Measurements from ENCODE around the gene PSMB11.
A peak's percentile ranks its signal among the peaks of the same experiment; 100 is the strongest.
"Not testable (repeated sequence)": the region's sequence is repeated elsewhere in the genome, so short reads cannot be mapped to it uniquely, and the experiment has no call there.

The PSMB11 gene, protein sequence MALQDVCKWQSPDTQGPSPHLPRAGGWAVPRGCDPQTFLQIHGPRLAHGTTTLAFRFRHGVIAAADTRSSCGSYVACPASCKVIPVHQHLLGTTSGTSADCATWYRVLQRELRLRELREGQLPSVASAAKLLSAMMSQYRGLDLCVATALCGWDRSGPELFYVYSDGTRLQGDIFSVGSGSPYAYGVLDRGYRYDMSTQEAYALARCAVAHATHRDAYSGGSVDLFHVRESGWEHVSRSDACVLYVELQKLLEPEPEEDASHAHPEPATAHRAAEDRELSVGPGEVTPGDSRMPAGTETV

DNA sequence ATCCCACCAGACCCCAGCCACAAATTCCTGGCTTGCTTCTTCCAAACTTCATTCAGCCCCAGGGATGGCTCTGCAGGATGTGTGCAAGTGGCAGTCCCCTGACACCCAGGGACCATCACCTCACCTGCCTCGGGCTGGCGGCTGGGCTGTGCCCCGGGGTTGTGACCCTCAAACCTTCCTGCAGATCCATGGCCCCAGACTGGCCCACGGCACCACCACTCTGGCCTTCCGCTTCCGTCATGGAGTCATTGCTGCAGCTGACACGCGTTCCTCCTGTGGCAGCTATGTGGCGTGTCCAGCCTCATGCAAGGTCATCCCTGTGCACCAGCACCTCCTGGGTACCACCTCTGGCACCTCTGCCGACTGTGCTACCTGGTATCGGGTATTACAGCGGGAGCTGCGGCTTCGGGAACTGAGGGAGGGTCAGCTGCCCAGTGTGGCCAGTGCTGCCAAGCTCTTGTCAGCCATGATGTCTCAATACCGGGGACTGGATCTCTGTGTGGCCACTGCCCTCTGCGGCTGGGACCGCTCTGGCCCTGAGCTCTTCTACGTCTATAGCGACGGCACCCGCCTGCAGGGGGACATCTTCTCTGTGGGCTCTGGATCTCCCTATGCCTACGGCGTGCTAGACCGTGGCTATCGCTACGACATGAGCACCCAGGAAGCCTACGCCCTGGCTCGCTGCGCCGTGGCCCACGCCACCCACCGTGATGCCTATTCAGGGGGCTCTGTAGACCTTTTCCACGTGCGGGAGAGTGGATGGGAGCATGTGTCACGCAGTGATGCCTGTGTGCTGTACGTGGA lies at the start of gene PSMB11:
Gene PSMB11, plus strand, starts transcription at position 51 of the 804 bp plus-strand sequence. Its CDS starts 14 bp downstream, at position 65.
- no peak for DNase-seq (ENCODE audit: low read depth in 2 of 2)

DNA sequence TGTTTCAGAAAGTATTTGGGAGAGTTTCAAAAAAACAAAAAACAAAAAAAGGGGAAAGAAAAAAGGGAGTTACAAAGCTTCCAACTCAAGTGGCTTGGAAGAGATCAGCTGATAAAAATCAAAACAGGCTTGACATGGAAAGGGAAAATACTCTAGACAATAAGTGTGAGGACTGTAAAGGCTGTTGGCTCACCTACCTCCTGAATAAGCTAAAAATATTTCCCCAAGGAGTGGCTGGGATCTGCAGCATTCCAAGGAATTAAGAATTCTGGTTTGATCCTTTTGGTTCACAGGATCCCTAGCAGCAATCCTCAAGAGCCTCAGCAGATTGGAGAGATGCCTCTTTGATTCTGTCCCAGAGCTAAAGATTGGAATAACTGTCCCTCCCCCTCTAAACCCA lies 48.5 kb upstream of the PSMB11 start:
- no peak for DNase-seq (ENCODE audit: low read depth in 2 of 2)

DNA sequence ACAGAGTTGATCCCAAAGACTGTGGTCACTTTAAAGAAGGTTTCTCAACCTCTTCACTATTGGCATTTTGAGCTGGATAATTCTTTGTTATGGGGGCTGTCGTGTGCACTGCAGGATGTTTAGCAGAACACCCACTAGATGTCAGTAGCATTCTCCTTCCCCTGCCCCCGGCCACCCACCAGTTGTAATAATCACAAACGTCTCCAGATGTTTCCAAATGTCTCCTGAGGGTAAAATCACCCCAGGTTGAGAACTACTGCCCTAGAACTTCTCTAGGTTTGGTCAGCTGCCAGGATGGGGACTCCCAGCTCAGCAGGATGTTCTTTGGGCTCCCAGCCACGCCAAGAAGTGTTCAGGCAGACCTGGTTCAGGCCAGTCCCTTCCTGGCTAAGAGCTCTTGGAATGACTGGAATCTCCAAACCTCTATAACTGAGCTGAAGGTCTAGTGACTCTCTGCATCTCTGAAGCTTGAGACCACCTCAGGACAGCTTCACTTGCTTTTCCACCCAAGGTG lies 47.2 kb upstream of the PSMB11 start:
- peak; percentile 31 to 34 for DNase-seq (ENCODE audit: low read depth in 2 of 2)

DNA sequence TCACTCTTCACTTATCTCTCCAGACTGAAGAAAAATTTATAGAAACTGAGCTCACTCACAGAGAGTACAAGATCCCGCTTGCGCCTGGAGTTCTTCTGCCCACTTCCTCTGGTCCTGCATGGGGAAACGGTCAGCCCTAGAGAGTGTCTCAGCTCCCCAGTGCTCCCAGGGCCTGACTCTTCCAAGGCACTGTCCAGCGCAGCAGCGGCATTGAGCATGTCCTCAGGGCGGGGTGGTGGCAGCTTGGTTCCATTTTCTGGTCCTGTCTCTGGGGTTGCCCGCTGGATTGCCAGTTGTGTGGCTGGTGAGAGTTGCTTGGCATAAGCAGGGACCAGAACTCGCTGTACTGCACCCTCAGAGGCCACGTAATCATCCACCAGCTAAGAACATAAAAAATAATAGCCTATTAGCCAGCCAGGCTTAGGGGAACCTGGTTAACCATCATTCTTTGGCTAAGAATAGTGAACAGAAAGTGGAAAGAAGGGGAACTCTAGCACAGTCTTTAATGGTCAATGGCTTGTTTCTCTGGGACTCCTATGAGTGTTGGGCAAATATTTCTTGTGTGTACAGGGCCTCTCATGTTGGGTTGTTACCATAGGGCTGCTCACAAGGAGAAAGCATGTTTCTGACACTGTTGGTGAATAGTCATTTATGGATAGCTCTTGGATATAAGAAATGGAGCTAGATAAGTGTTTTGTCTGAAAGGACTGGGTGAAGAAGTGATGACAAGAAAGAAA lies 46.0 kb upstream of the PSMB11 start:
- DNase-seq (ENCODE audit: low read depth in 2 of 2) = no peak

DNA sequence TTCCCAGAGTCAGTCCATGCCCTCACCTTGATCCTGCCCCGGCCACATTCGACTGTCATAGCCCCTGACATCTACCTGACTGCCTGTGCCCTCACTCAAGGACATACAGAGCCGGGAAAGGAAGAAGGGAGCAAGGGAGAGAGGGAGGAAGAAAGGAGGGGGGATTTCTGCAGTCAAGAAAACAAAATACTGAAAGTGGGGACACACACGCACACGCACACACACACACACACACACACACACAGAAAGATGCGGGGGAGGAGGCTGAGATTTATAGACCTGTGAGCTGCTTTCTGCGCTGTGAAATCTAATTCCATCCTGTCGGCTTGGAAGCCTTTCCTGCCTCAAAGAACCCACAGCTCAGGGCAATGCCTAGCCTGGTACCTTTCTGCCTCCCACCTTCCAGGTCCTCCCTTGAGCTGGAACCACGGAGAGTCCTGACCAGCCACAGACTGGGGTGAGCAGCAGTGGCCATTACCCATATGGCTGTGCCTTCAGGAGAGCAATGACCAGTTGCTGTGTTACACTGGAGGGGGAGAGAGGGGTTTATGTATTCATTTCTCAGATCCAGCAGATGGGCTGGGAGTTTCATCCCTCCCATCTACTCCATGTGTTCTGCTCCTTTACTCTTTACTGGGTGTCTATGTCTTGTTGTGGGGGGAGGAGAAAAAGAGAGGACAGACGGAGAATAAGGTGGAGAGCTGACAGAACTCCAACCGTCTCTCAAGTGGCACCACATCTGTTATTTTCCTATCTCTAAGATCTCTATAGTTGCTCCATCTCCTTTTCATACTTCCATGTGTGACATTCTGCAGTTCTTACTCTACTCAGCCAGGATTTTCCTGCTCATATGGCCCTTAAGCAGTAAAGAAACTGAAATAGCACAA lies 45.0 kb upstream of the PSMB11 start:
- no peak for DNase-seq (ENCODE audit: low read depth in 2 of 2)

DNA sequence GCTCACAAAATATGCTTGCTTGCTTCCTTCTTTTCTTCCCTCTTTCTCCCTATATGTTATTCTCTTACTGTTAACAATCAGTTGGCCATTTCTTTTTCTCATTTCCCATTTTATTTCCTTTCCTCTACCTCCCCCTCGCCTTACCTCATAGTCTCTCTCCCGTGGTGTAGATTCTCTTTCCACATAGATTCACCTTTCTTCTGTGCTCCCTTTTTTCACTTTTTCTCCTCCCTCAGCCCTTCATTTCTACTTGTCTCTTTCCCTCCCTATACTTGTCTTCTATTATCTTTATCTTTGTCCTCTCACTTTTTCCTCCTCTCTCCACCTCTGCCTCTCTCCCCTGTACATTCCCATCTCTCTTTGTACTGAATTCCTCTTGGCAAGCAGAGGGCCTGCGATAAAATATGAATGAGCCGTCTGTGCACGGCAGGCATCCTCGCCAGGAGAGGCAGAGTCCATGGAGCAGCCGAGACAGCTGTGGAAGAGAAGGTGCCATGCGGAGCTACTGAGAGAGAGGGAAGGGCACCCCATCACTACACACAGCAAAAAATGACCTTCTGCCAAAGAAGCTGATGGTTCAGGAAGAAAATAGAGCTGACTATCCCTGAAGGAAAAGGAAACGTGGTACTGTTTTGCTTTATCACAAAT lies 44.2 kb upstream of the PSMB11 start:
- DNase-seq (ENCODE audit: low read depth in 2 of 2) = no peak

DNA sequence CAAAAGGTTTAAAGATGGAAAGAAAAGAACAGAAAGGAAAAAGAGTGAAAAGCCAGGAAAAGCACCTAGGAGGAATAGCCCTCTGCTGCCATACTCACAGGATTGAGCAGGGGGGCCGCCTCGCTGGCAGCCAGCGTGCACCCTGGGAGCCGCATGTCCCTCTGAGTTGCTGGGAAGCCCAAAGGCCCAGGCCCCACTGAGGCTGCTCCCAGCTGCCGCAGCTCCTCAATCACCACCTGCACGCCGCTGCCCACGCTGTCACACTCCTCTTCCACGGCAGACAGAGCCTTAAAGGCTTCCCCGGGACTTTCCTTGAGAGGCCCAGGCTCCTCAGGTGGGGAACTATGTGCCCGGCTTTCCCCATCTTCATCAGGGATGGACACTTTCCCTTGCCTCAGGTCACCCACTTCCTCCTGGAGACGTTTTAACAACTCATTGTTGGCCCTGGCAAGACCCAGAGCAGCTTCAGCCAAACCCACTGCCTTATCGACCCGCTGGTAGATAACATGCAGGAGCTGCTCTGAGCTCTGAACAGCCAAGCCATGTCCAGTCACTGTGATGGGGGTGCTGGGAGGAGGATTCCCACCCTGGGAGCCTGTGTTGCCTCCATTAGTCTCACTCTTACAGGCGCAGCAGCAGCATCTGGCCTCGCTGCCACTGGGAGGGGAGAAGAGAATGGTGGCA lies 43.5 kb upstream of the PSMB11 start:
- DNase-seq (ENCODE audit: low read depth in 2 of 2) = no peak

DNA sequence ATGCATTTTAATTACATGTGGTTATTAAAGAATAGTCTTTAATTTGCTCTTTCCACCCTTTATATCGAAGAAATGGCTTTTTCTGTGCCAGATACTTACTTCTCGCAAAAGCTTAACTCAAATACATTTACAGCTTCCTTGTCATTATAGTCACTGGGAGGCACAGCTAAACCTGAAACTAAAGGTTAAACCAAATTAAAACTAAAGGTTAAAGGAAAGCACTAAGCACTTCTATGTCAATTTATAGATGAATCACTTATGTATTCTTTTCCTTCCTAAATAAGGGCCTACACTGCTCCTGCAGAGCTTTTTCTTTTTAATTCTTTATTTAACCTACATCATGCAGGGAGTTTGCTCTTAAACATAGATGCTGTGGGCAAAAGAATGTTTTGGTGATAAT lies 41.2 kb upstream of the PSMB11 start:
- DNase-seq (ENCODE audit: low read depth in 2 of 2) = no peak

DNA sequence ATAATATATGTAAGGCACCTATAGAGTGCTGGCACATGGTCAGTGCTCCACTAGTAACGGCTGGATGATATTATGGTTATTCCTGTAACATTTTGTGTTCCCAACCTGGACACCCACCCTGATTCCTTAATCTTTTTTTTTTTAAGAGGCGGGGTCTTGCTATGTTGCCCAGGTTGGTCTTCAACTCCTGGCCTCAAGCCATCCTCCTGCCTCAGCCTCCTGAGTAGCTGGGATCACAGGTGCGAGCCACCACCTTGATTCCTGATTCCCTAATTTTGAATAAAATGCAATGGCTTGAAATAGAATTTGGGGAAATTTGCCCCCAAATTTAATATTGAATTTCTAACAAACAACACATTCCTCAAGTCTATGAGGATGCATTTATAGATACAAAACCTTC lies 39.4 kb upstream of the PSMB11 start:
- no peak for DNase-seq (ENCODE audit: low read depth in 2 of 2)

DNA sequence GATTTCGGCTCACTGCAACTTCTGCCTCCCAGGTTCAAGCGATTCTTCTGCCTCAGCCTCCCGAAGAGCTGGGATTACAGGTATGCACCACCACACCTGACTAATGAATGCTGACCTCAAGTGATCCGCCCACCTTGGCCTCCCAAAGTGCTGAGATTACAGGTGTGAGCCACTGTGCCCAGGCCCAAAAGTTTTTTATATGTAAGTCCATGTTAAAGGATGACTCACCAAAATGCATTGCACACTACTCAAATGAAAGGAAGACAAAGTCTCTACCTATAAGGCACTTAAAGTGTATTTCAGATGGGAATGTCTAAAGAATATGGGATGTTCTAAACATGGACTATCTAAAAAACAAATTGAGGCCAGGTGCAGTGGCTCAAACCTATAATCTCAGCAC lies 37.7 kb upstream of the PSMB11 start:
- not testable (repeated sequence) for DNase-seq (ENCODE audit: low read depth in 2 of 2)

DNA sequence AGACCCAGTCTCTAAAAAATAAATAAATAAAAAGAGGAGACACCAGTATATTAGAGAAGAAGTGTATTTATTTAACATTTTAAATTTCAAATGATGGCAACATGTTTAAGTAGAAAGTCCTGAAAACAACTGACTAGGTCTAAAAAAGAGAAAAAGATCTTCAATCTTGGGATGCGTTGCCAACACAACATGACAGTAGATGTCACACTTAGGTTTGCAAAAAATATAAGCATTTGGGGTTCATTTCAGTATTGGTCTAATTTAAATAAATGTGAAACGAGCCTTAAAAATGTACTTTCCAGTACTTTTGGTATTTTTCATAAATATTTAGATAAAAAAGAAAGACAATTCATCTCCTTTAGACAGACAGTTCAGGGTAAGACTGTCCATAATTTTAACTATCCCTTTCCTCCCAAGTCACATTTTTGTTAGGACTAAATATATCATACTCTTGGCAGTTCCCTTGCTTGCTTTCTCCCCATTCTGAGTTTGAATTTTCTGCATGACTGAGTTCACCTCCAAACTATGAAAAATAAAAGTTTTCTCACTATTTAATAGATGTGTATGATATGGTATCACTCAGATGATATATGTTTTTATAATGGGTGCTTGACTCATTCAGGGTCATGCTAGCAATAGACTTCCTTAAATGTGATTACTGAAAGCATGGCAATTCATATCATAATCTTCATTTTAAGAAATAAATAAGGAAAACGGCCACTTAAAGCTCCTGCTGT lies 36.4 kb upstream of the PSMB11 start:
- no peak for DNase-seq (ENCODE audit: low read depth in 2 of 2)

DNA sequence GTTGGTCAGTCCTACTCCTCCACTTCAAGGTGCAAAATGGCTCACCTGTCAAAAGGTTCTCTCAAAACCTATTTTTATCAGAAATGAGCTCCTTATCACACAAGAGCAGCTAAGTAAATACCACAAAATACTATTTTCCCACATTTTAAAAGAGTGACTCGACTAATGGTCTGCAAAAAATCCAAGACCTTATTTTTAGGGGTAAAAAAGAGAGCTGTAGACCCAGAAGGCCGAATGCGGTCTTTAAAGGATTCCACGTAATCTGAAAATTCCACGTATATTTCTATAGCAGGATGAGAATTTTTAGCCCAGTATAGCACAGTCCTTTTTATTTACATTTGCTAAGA lies 35.9 kb upstream of the PSMB11 start:
- no peak for DNase-seq (ENCODE audit: low read depth in 2 of 2)

DNA sequence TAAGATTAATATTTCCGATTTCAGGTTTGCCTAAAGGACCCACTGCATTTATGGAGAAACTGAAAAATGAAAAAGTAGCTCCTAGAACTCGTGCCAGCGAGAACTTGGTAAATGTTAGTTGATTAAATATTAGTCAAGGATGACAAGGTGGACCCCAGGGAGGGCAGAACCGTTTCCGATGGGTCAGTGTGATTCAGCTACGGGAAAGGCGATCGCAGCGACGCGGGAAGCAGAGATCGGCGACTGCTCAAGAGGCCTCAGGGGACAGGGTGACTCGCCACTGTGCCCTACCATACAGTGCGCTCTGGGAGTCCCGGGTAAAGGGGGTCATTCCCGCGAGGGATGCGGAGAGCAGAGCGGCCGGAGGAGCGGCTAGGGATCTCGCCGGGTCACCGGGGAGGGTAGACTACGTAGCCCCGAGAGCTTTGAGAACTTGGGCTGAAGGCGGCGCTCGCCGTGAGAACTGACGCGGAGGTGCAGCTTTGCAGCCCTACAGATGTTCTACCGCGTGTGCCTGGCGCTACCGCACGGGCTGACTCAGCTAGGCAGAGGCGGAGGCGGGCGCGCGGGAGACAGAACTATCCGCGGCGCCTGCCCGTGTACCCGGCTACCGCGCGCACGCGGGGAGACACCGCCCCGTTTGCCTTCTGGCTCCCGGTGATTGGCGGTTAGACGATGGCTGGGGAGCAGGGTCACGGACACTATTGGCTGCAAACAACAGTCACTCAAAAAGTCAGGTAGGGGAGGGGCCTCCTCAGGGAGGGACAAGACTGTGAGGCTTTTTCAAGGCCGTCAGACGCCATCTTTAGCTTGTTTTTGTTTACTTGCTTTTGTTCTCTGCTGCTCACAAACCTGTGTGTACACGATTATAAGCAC lies 35.2 kb upstream of the PSMB11 start:
- peak; percentile 94 to 95 for DNase-seq (ENCODE audit: low read depth in 2 of 2)

DNA sequence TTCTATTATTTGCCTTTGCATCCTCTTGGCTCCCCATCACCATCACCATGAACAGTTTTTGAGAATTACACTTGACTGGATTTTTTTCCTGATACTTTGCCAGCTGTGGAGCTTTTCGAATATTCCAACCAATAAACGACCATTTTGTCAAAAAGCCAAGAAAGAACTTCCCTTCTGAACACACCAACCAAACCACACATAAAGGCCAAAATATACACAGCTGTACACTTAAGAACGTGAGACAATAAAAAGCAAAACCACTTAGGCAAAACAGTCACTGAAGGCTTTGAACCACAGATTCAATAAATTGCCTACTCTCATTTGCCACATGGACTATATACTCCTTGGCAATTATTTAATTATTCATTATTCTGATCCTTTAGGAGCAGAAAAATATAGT lies 33.2 kb upstream of the PSMB11 start:
- no peak for DNase-seq (ENCODE audit: low read depth in 2 of 2)

DNA sequence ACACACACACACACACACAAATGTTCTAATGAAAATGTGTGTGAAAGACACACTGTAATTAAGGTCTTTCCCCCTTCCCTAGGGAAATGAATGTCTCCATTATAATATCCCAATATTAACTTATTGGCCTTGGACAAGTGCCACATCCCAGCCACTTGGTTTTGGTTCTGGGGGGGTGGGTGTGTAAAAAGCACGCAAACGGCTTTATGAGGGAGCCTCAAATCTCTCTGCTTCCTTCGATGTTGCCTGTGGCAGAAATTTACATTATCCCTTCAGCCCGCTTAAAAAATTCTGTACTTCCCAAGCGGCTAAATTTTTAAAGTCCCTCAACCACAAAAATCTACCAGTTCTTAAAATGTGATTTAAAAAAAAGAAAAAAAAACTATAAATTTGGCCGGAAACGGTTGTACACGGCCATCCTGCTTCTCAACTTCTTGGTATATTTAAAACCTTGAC lies 32.5 kb upstream of the PSMB11 start:
- DNase-seq (ENCODE audit: low read depth in 2 of 2) = no peak

DNA sequence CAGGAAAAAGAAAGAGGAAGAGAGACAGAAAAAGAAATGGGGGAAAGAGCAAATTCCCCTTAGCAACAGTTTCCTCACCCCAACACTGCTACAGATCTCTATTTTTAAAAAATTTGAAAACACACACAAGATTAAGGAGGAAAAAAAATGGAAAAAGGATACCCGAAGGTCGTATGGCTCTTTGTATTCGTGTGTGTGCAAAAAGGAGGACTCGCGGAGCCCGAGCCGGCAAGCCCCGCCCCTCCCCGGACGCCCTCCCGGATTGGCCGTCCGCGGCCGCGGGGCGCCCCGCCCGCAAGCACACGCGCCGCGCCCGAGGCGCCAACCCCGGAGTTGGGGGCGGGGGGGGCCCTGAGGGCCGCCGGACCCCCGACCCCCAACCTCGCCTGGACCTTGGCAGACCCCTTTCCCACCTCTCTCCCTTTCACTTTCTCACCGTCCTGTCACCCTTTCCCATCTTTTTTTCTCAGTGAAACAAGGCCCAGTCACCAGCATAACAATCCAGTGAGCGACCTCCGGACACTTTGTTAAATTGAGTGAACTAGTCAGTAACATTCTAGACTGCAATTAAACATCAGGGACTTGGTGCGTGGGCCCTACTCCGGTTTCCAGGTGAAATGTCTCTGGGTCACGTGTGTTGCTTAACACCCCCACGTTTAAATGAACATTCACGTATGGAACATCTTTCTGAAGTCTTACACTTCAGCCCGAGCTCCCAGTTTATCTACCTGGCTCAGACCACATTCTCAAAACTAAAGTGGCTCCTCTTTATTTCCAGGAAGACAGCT lies 31.9 kb upstream of the PSMB11 start, which contains the start of gene C14orf93:
Gene C14orf93, minus strand, starts transcription at position 205 of the 788 bp plus-strand sequence. CDS start 11,120 bp downstream, outside the sequence.
- DNase-seq (ENCODE audit: low read depth in 2 of 2) = peak; percentile 17 to 31

DNA sequence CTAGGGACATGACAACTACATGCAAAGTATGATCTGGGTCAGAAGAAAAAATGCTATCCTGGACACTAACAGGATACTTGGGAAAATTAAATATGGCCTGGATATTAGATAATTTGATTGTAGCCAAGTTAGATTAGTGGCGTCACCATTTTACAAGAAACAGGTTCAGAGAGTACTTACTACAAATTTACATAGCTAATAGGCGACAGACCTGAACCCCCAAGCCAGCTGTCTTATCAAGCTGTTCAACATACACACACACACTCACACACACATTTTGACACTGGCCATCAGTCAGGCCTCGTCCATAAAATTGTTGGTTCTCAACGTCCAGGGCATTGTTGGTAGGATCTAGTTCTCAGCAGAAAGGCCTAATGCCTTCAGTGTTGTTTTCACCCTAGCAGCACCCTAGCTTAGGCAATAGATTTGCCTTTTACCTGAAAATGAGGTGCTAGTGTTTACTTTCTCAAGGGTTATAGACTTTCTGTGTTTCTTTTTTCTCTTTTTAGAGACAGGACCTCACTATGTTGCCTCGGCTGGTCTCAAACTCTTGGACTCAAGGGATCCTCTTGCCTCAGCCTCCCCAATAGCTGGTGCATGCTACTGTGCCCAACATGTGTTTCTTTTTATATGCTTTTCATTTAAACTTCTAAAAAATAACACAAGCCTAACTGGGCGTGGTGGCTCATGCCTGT lies 28.8 kb upstream of the PSMB11 start:
- DNase-seq (ENCODE audit: low read depth in 2 of 2) = no peak
